ENCODE measurements around the gene TBC1D17. TPM values are rescaled to one million over a fixed set of nuclear protein-coding genes. Genes with fewer than 3 reads are reported as not detected.

Gene TBC1D17
- polyA plus RNA-seq, 3 donors from 2014 or later: 7.1 to 18.4 (median 7.3) TPM

DNA sequence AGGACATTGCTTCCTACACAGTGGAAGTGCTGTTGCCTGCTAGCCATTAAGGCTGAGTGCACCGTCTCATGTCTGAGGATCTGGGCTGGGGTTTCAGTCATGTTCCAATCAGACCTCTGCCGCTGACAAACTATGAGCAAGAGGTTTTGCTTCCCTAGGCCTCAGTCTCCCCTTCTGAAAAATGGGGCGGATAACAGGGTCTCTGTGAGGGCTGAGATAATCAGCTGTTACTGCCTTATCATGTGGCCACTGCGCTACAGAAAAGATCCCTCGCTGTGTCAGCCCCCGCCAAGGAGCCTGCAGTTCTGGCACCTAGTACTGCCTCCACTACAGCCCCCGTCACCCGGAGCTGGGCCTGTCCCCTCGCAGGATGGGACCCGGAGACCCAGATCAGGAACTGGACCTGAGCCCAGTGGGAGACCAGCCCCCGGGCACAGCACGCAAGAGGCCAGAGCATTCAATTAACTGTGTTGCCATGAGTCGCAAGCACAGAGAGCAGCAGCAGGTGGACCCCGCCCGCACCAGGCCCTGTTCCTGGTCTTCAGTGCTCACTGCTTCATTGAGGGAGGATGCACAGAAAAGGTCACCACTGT is 7.1 kb upstream of the TBC1D17 start:
- Mint-ChIP-seq H3K27me3 (ENCODE audit: low read depth in 3 of 3) (peaks cover 6 to 11% (median 11%) of the 10 kb centered on the region in 3 donors), H3K27ac (peak overlapping the region in 4 of 6 donors; percentile 87 to 91 (median 91)), H3K36me3 (no peaks in the 10 kb centered on the region), H3K4me1 (peaks cover 51 to 53% of the 10 kb centered on the region in 2 donors), H3K9me3 (no peaks in the 10 kb centered on the region), H3K4me3 (peak overlapping the region in 2 of 5 donors; percentile 46 to 89)
- DNase-seq: no peak

DNA sequence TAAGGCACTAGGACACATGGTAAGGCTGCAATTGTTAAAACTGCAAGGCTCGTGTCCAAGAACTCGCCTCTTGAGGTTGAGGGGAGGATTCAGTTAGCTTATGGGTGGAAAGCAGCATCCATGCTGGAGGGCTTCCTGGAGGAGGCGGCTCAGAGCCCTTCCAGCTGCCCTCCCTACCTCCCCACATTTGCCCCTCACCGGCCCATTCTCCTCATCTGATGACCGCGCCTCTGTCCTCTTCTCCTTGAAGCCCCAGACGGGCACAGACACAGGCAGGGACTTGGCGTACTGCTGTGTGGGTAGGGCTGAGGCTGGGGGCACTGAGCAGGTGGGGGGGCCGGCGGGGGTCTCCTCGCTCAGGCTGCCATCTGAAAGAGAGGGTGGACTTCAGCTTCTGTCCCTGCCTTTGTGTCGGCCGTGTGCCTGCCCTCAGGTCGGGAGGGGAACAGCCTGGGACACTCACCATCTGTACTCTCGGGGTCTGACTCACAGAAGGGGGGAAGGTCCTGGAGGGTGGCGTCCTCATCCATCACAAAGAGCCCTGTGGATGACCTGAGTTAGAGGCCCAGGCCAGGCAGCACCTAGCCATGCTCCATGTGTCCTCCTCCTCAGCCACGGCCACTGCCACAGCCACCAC is 6.0 kb upstream of the TBC1D17 start:
- Mint-ChIP-seq H3K4me1 (peaks cover 47 to 49% of the 10 kb centered on the region in 2 donors), H3K27ac (peak overlapping the region; percentile 28 to 82 (median 72)), H3K4me3 (peak overlapping the region in 3 of 5 donors; percentile 48 to 63 (median 57)), H3K36me3 (no peaks in the 10 kb centered on the region), H3K9me3 (no peaks in the 10 kb centered on the region), H3K27me3 (ENCODE audit: low read depth in 3 of 3) (peaks cover 6 to 11% (median 11%) of the 10 kb centered on the region in 3 donors)
- no peak for DNase-seq

DNA sequence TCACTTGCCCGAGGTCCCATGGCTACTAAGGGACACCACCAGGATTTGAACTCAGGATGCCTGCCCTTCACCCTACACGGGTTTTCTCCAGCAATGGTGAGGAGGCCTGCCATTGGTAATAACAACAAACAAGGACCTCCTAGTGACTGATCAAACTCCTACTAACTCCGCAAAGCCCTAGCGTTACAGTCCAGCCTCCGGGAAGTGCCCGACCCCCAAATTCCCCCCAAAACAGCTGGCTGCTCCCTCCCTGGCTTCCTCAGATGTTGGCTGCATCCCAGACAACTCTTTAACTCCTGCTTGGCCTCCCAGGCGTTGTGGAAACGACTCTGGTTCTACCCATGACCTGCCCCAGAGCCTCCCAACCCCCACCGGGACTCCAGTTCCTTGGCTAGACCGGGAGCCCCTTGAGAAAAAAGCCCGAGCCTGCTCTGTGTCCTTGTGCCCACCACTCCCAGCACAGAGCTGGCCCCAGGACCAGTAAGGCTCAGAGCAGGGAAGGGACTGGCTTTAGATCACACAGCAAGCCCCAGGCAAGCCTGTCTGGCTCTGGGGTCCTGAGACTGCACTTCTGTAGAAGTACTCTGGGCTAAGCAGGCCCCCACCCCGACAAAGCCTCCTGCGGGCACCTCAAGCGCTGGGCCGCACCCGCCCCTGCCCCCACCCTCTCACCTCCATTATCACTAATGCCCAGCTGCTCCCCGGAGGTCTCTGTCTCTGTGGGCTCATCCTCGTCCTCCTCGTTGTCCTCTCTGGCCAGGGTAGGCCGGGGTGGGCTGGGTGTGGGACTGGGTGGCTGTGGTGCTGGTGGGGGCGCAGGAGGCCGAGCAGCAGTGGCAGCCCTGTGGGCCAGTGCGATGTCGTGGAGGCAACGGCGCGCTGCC is 5.0 kb upstream of the TBC1D17 start:
- Mint-ChIP-seq H3K36me3 (no peaks in the 10 kb centered on the region), H3K9me3 (no peaks in the 10 kb centered on the region), H3K27me3 (ENCODE audit: low read depth in 3 of 3) (peaks cover 4 to 8% (median 8%) of the 10 kb centered on the region in 3 donors), H3K27ac (peak overlapping the region in 2 of 6 donors; percentile 72 to 75), H3K4me1 (peaks cover 39% of the 10 kb centered on the region in 2 donors), H3K4me3 (peak overlapping the region in 2 of 5 donors; percentile 57 to 63)
- no peak for DNase-seq

GRCh38 chr19:49873129-49873521 is 4.4 kb upstream of the TBC1D17 start:
- no peaks in the 10 kb centered on the region for H3K9me3 Mint-ChIP-seq
- H3K4me3 Mint-ChIP-seq: peak overlapping the region in 1 of 5 donors; percentile 18
- peaks cover 36 to 37% of the 10 kb centered on the region in 2 donors for H3K4me1 Mint-ChIP-seq
- H3K27ac Mint-ChIP-seq: no peak overlapping the region
- no peaks in the 10 kb centered on the region for H3K36me3 Mint-ChIP-seq
- DNase-seq: no peak
- H3K27me3 Mint-ChIP-seq (ENCODE audit: low read depth in 3 of 3): peaks cover 0 to 2% (median 2%) of the 10 kb centered on the region in 3 donors

DNA sequence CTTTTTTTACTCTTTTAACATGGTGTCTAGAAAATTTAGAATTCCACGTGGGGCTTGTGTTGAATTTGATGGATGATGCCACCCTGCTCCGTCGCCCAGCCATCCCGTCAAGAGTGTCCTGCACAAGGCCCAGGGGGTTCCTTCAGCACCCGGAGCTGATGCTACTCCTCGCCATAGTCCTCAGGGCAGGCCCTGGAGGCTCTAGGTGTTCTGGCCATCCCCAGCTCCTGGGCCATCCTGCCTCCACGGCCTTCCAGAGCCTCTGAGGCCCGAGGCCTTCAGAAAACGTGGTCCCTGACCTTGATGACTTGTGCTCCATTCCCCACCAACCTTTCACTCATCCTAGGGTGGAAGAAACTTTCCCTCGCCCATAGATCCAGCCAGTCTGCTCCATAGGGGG is 3.7 kb upstream of the TBC1D17 start:
- no peak for DNase-seq
- Mint-ChIP-seq H3K9me3 (no peaks in the 10 kb centered on the region), H3K27ac (no peak overlapping the region), H3K36me3 (peaks cover 0 to under 1% (median under 1%) of the 10 kb centered on the region in 3 donors), H3K4me1 (peaks cover 35 to 38% of the 10 kb centered on the region in 2 donors), H3K27me3 (ENCODE audit: low read depth in 3 of 3) (peaks cover 2% of the 10 kb centered on the region in 3 donors), H3K4me3 (peak overlapping the region in 2 of 5 donors; percentile 18 to 35)

- Mint-ChIP-seq H3K4me3 (peak overlapping the region in 3 of 5 donors; percentile 48 to 68 (median 57)), H3K4me1 (peaks cover 39 to 42% of the 10 kb centered on the region in 2 donors), H3K9me3 (no peaks in the 10 kb centered on the region), H3K27ac (peak overlapping the region in 2 of 6 donors; percentile 34 to 67), H3K36me3 (peaks cover 0 to 5% (median 4%) of the 10 kb centered on the region in 3 donors), H3K27me3 (ENCODE audit: low read depth in 3 of 3) (peaks cover 2% of the 10 kb centered on the region in 3 donors)
- DNase-seq: no peak
These were observed 2.9 kb upstream of the TBC1D17 start for GRCh38 chr19:49874503-49875157.

DNA sequence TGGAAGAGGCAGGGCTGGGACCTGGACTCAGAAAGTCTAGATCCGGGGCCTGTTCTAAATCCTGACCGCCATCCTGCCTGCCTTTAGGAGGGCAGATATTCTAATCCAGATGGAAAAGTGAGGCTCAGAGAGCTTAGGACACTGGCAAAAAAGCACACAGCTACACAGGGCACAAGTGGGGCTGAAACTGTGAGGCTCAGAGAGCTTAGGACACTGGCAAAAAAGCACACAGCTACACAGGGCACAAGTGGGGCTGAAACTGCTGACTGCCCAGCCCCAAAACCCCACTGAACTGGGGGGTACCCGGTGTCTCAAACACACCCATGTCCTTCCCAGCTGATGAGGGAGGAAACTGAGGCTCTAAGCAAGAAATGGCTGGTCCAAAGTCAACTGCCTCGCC is 2.3 kb upstream of the TBC1D17 start:
- Mint-ChIP-seq H3K27ac (peak overlapping the region in 2 of 6 donors; percentile 34 to 67), H3K4me3 (peak overlapping the region in 1 of 5 donors; percentile 68), H3K36me3 (peaks cover 0 to 5% (median 4%) of the 10 kb centered on the region in 3 donors), H3K4me1 (peaks cover 38 to 40% of the 10 kb centered on the region in 2 donors), H3K9me3 (no peaks in the 10 kb centered on the region), H3K27me3 (ENCODE audit: low read depth in 3 of 3) (peaks cover 2% of the 10 kb centered on the region in 3 donors)
- no peak for DNase-seq

DNA sequence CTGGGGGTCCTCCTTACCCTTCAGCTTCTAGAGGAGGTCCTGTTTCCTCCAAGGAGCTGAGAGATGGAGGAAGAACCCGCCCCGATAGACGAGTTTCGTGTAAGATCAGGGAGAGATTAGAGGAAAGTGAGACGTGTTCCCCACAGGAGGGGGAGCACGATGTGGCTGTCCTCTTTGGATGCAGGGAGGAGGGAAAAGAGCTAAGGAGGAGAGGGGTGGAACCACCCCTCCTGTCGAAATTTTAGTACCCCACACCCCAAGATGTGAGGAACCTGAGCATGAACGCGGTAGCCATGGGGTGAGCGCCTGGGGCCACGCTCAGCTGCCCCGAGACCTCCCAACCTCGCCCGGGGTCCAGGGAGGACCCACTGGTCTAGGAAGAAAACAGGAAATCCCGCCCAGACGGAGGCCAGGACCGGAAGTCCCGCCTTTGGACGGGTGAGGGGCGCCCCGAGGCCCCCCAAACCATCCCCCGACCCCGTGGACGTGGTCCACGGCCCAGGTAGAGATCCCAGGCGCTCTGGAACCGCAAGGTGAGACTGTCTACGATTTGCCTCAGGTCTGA is 1.6 kb upstream of the TBC1D17 start:
- Mint-ChIP-seq H3K4me1 (peaks cover 30 to 34% of the 10 kb centered on the region in 2 donors), H3K27me3 (ENCODE audit: low read depth in 3 of 3) (peaks cover 2% of the 10 kb centered on the region in 3 donors), H3K9me3 (no peaks in the 10 kb centered on the region), H3K36me3 (peaks cover 0 to 5% (median 4%) of the 10 kb centered on the region in 3 donors), H3K27ac (no peak overlapping the region), H3K4me3 (no peak overlapping the region)
- DNase-seq: peak in 2 of 3 donors; percentile 44 to 67

DNA sequence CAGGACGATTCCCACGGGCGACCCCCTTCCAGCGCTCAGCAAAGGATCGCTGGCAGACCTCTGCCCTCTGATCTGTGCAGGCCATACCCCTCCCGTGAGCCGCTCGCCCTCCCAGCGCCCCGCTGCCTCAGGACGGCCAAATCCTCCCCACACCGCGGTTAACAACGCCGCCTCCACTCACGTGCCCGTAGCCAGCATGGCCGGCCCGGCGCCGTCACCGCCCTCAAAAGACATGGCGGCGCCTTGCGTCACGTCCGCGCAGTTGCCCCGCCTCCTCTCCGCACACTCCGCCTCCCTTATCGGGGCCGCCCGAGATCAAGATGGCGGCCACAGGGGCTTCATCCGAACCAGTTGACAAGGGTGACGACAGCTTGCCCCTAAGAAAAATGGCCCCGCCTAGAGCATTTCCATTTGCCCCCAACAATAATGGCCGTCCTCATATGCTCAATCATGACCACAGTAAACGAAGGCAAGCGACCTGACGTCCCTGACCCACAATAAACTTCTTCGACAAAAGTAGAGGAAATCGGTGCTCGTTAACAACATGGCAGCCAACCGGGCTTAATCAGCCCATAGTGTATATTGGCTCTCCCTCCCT is 981 bp upstream of the TBC1D17 start:
- H3K27ac Mint-ChIP-seq: no peak overlapping the region
- H3K4me3 Mint-ChIP-seq: no peak overlapping the region
- peak; percentile 98 to 99 (median 99) for DNase-seq
- peaks cover 0 to 6% (median 5%) of the 10 kb centered on the region in 3 donors for H3K36me3 Mint-ChIP-seq
- H3K27me3 Mint-ChIP-seq (ENCODE audit: low read depth in 3 of 3): peaks cover 2% of the 10 kb centered on the region in 3 donors
- peaks cover 28 to 34% of the 10 kb centered on the region in 2 donors for H3K4me1 Mint-ChIP-seq
- H3K9me3 Mint-ChIP-seq: no peaks in the 10 kb centered on the region

DNA sequence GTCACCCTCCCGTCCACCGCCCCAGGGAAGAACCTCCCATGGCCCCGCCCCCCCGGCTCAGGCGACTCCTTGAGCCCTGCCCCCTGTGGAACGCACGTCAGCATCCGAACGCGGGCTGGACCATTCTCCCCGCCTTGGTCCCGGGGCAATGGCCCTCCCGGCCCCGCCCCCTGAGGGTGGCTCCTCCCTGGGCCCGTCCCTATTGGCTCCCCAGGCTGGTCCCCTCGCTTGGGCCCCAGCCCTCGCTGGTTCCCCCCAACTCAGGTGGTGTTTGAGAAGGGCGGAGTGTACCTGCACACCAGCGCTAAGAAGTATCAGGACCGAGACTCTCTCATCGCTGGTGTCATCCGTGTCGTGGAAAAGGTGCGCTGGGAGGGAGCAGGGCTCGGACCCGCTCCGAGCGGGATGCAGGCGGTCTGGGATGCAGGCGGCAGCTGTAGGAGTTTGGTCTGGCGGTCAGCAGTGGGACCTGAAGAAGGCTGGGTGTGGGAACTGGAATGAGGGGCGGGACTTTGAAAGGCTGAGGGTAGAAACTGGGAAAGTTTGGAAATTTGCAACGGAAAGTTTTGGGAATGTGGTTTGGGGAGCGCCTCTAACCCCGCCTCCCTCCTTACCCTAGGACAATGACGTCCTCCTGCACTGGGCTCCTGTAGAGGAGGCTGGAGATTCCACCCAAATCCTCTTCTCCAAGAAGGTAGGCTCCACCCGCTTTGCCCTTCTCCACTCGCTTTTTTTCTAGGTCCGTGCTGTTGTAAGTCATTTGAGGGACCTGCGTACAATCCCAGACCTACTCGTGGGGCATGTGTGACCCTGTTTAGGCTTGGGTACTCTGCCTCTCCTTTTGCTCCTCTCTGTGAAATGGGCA is 609 bp downstream of the TBC1D17 start:
- peak; percentile 96 to 98 (median 98) for DNase-seq
- Mint-ChIP-seq H3K27ac (no peak overlapping the region), H3K27me3 (ENCODE audit: low read depth in 3 of 3) (peaks cover 2% of the 10 kb centered on the region in 3 donors), H3K4me1 (peaks cover 23 to 29% of the 10 kb centered on the region in 2 donors), H3K4me3 (no peak overlapping the region), H3K36me3 (peaks cover 4 to 13% (median 6%) of the 10 kb centered on the region in 3 donors), H3K9me3 (no peaks in the 10 kb centered on the region)

DNA sequence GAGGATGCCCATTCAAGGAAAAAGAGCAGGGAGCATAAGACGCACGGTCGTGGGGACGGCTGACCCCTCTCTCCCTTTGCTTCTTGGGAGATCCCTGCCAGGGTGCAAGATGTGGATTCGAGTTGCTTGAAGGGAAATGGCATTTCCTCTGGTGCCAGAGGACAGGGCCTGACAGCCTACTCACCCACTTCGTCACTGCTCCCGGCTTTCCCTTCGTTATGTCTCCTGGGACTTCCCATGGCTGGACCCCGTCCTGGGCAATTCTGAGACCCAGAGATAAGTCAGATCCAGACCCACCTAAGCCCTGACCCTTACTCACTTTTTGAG is 1.2 kb downstream of the TBC1D17 start:
- Mint-ChIP-seq H3K4me1 (peaks cover 23 to 29% of the 10 kb centered on the region in 2 donors), H3K27me3 (ENCODE audit: low read depth in 3 of 3) (peaks cover 2% of the 10 kb centered on the region in 3 donors), H3K9me3 (no peaks in the 10 kb centered on the region), H3K36me3 (peaks cover 9 to 17% (median 10%) of the 10 kb centered on the region in 3 donors), H3K27ac (peak overlapping the region in 1 of 6 donors; percentile 53), H3K4me3 (peak overlapping the region in 2 of 5 donors; percentile 56 to 65)
- no peak for DNase-seq
